GM23338 (cell line): ENCODE measurements around the gene KLHL7. TPM values are rescaled to one million over a fixed set of nuclear protein-coding genes. Genes with fewer than 3 reads are reported as not detected.

Source experiments
- ATAC-seq: fragments of 200-7000 bp; cut with Tn5 transposase; 3 replicates; pipeline ENCODE4 v1.9.1; 2020
- DNase-seq: peaks from one replicate; pipeline ENCODE4 v3.0.0-alpha.2; 2015; ENCODE audit warnings: low spot score
- H2AFZ ChIP-seq: fragments of 200-600 bp; sonication (generic); 2 replicates; pipeline ENCODE4 v1.8.0; 2016; ENCODE audit warnings: antibody characterized with exemption, mild to moderate bottlenecking, moderate library complexity
- H3F3A ChIP-seq: fragments of 200-600 bp; sonication (generic); replicated peaks from 2 replicates; pipeline ENCODE4 v1.8.0; 2017; ENCODE audit warnings: antibody characterized with exemption, mixed run types, low read depth
- H3K27ac ChIP-seq: fragments of 200-600 bp; sonication (generic); 2 replicates; pipeline ENCODE4 v1.6.1; 2016; ENCODE audit warnings: low read depth
- H3K27me3 ChIP-seq: fragments of 200-600 bp; sonication (generic); 2 replicates; pipeline ENCODE4 v1.8.0; 2016; ENCODE audit warnings: mild to moderate bottlenecking, mixed run types, moderate library complexity; ENCODE audit not compliant: insufficient read depth
- H3K36me3 ChIP-seq: fragments of 200-600 bp; sonication (generic); 2 replicates; pipeline ENCODE4 v1.8.0; 2016; ENCODE audit warnings: mild to moderate bottlenecking; ENCODE audit not compliant: insufficient read depth
- H3K4me1 ChIP-seq: fragments of 200-600 bp; sonication (generic); 2 replicates; pipeline ENCODE4 v1.8.0; 2016; ENCODE audit warnings: mild to moderate bottlenecking, moderate library complexity; ENCODE audit not compliant: insufficient read depth
- H3K4me2 ChIP-seq: fragments of 200-600 bp; sonication (generic); 2 replicates; pipeline ENCODE4 v1.7.1; 2017; ENCODE audit warnings: mixed run types
- H3K4me3 ChIP-seq: fragments of 200-600 bp; sonication (generic); 2 replicates; pipeline ENCODE4 v1.6.1; 2016; ENCODE audit warnings: mixed run types
- H3K79me2 ChIP-seq: fragments of 200-600 bp; sonication (generic); replicated peaks from 2 replicates; pipeline ENCODE4 v1.8.0; 2017; ENCODE audit warnings: mild to moderate bottlenecking; ENCODE audit not compliant: insufficient read depth
- H3K9me2 ChIP-seq: fragments of 200-600 bp; sonication (generic); 2 replicates; pipeline ENCODE4 v1.8.0; 2017; ENCODE audit not compliant: insufficient read depth
- H4K20me1 ChIP-seq: fragments of 200-600 bp; sonication (generic); replicated peaks from 2 replicates; pipeline ENCODE4 v1.8.0; 2017; ENCODE audit warnings: mild to moderate bottlenecking; ENCODE audit not compliant: insufficient read depth
- H3K27ac Mint-ChIP-seq: 2 replicates; pipeline ENCODE4 v1.8.0; 2020; ENCODE audit warnings: inconsistent platforms, mild to moderate bottlenecking, moderate library complexity, mixed read lengths
- H3K27me3 Mint-ChIP-seq: 3 replicates; pipeline ENCODE4 v1.8.0; 2022; ENCODE audit warnings: low read depth, mild to moderate bottlenecking, moderate library complexity, mixed read lengths, inconsistent platforms; ENCODE audit not compliant: insufficient read depth, poor library complexity
- H3K36me3 Mint-ChIP-seq: 3 replicates; pipeline ENCODE4 v1.8.0; 2021; ENCODE audit warnings: low read depth, mild to moderate bottlenecking, inconsistent platforms, moderate library complexity, mixed read lengths
- H3K4me1 Mint-ChIP-seq: 3 replicates; pipeline ENCODE4 v1.8.0; 2020; ENCODE audit warnings: mild to moderate bottlenecking, inconsistent platforms, mixed read lengths
- H3K4me3 Mint-ChIP-seq: 3 replicates; pipeline ENCODE4 v1.8.0; 2021; ENCODE audit warnings: moderate library complexity, mild to moderate bottlenecking, inconsistent platforms, mixed read lengths
- H3K9me3 Mint-ChIP-seq: 3 replicates; pipeline ENCODE4 v1.8.0; 2020; ENCODE audit warnings: moderate library complexity, mild to moderate bottlenecking, inconsistent platforms, mixed read lengths
- CREB1 ChIP-seq: fragments of 250-450 bp; sonication (Bioruptor Pico); IDR thresholded peaks from 2 replicates; pipeline ENCODE4 v1.5.0; 2020; ENCODE audit warnings: low read depth, mild to moderate bottlenecking, moderate library complexity
- ETS1 ChIP-seq: IDR thresholded peaks from 2 replicates; pipeline ENCODE4 v1.6.1; 2016; ENCODE audit warnings: antibody characterized with exemption
- EZH2 ChIP-seq: fragments of 200-600 bp; sonication (generic); IDR thresholded peaks from one replicate; pipeline ENCODE4 v1.8.0; 2017; ENCODE audit warnings: antibody characterized with exemption, mild to moderate bottlenecking, low read depth; ENCODE audit not compliant: unreplicated experiment
- POLR2AphosphoS5 ChIP-seq: IDR thresholded peaks from 2 replicates; pipeline ENCODE4 v1.6.1; 2016; ENCODE audit warnings: antibody characterized with exemption, low read depth
- REST ChIP-seq: IDR thresholded peaks from one replicate; pipeline ENCODE4 v1.6.1; 2018; ENCODE audit warnings: antibody characterized with exemption; ENCODE audit not compliant: unreplicated experiment
- STAT1 ChIP-seq: IDR thresholded peaks from one replicate; pipeline ENCODE4 v1.6.1; 2016; ENCODE audit warnings: antibody characterized with exemption; ENCODE audit not compliant: unreplicated experiment
- ZNF114 ChIP-seq: fragments of 250-450 bp; sonication (Bioruptor Pico); IDR thresholded peaks from 2 replicates; pipeline ENCODE4 v1.5.0; 2020; ENCODE audit warnings: mild to moderate bottlenecking, moderate library complexity
- ZNF331 ChIP-seq: fragments of 250-450 bp; sonication (Bioruptor Pico); IDR thresholded peaks from 2 replicates; pipeline ENCODE4 v1.5.0; 2020; ENCODE audit warnings: low read depth, mild to moderate bottlenecking, moderate library complexity
- ZNF462 ChIP-seq: fragments of 250-450 bp; sonication (Bioruptor Pico); IDR thresholded peaks from 2 replicates; pipeline ENCODE4 v1.5.0; 2020; ENCODE audit warnings: mild to moderate bottlenecking, moderate library complexity
- polyA plus RNA-seq: library from polyadenylated mRNA; unstranded; fragments of >200 nt; fragmentation: Nextera tagmentation; extraction: Ambion mirVana; gene quantifications from 2 replicates; pipeline ENCODE4 v1.2.1, GENCODE V29; 2016
- total RNA-seq: library from RNA; depleted of rRNA; stranded (reverse); fragments of >200 nt; shearing (Covaris generic); gene quantifications from 2 replicates; pipeline ENCODE4 v1.2.3, GENCODE V29; 2014

KLHL7 gene
- total and polyA plus RNA-seq, 2 experiments from 2014 or later = 92.5 to 119 TPM

- H3K4me2 ChIP-seq = no peak overlapping the region
- DNase-seq (no peak), ATAC-seq (no peak)
- no peaks in the 10 kb centered on the region for H3K79me2 ChIP-seq
- no peaks in the 10 kb centered on the region for H3K9me3 Mint-ChIP-seq
- no peaks in the 10 kb centered on the region for H3K27me3 ChIP-seq
- no peaks in the 10 kb centered on the region for H3K36me3 ChIP-seq
- no peak overlapping the region for H3K27ac ChIP-seq
- H3K36me3 Mint-ChIP-seq = peaks cover 7% of the 10 kb centered on the region; the same call in 2 of the 3 replicates
- no peaks in the 10 kb centered on the region for H3K9me2 ChIP-seq
- H3K4me3 ChIP-seq = no peak overlapping the region
- H4K20me1 ChIP-seq = no peaks in the 10 kb centered on the region
- peaks cover 3% of the 10 kb centered on the region for H3K27me3 Mint-ChIP-seq
- TF ChIP-seq POLR2AphosphoS5 = no peak
- no peak for TF ChIP-seq ZNF331 (CRISPR knock-in tag)
- no peak for TF ChIP-seq EZH2
- TF ChIP-seq STAT1 = no peak
- TF ChIP-seq ZNF114 (CRISPR knock-in tag) = no peak
- H3K4me3 Mint-ChIP-seq = no peak overlapping the region
- no peaks in the 10 kb centered on the region for H3F3A ChIP-seq
- H3K4me1 ChIP-seq = no peaks in the 10 kb centered on the region
- H3K4me1 Mint-ChIP-seq = no peaks in the 10 kb centered on the region
- H2AFZ ChIP-seq = no peak overlapping the region
- H3K27ac Mint-ChIP-seq = no peak overlapping the region
These were observed 53.0 kb downstream of the KLHL7 start for GRCh38 chr7:23158546-23158945.

DNA sequence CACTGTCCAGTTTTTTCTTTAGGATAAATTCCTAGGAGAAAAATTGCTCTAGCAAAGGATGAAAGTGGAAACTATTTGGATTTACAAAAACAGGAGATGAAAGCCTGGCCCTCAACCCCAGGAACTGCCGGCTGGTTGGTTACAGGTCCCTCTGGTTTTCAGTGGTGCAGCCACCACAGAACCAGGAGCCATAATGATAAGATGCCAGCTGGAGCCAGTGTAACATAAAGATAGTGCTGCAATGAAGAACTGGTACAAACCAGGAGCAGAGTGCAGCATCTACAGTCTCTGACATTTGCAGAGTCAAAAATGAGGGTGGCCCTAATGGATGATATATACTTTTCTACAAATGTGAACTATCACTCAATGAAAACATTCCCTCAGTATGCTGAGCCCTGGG is 55.9 kb downstream of the KLHL7 start:
- Histone ChIP-seq H4K20me1 (no peaks in the 10 kb centered on the region), H3K27me3 (no peaks in the 10 kb centered on the region), H3K4me2 (no peak overlapping the region), H3F3A (no peaks in the 10 kb centered on the region), H2AFZ (no peak overlapping the region), H3K79me2 (no peaks in the 10 kb centered on the region), H3K36me3 (no peaks in the 10 kb centered on the region), H3K4me1 (no peaks in the 10 kb centered on the region), H3K27ac (no peak overlapping the region), H3K9me2 (no peaks in the 10 kb centered on the region), H3K4me3 (no peak overlapping the region)
- no peak for ATAC-seq
- Mint-ChIP-seq H3K9me3 (no peaks in the 10 kb centered on the region), H3K36me3 (peaks cover 7% of the 10 kb centered on the region; the same call in 1 of the 3 replicates), H3K27ac (no peak overlapping the region), H3K27me3 (peaks cover 1% of the 10 kb centered on the region), H3K4me1 (no peaks in the 10 kb centered on the region), H3K4me3 (no peak overlapping the region)
- TF ChIP-seq REST (no peak), ZNF462 (CRISPR knock-in tag) (no peak), EZH2 (no peak), CREB1 (no peak), STAT1 (no peak), ETS1 (no peak), POLR2AphosphoS5 (no peak), ZNF331 (CRISPR knock-in tag) (no peak)
- DNase-seq = no peak
